Measurements from ENCODE around the gene TXNDC16.

TXNDC16 gene

DNA sequence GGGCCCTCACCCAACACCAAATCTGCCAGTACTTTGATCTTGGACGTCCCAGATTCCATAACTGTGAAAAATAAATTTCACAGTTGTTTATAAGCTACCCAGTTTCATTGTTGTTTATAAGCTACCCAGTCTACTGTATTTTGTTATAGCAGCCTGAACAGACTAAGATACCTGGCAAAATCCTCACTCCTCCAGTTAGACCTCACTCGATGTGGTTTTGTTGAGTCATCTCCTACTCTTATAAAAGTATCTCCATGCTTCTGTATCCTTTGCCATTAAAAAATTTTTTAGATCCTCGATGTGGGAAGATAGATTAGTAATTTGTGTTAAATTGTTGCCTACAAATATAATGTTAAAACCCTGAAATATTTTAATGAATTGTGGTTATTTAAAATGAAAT is 16.0 kb downstream of the TXNDC16 start:
- DNase-seq, result no peak
- no peak for TF ChIP-seq CTCF (IDR thresholded peaks at IDR 0.05; ENCODE audit: low read depth, low read length, missing control alignments)
- no peaks in the 10 kb centered on the region for H3K36me3 ChIP-seq (replicated peaks)
- in situ Hi-C loops (cut with HindIII; ENCODE audit: low pct_ligation_motif_present, low sequenced_read_pairs), result no loop called here
- H3K27me3 ChIP-seq (replicated peaks), result no peaks in the 10 kb centered on the region
- no peak overlapping the region for H3K27ac ChIP-seq
- H3K4me3 ChIP-seq (ENCODE audit: low read depth, low read length), result no peak overlapping the region

- no peak for TF ChIP-seq CTCF (IDR thresholded peaks at IDR 0.05; ENCODE audit: low read depth, low read length, missing control alignments)
- no peak for DNase-seq
- H3K4me3 ChIP-seq (ENCODE audit: low read depth, low read length), result no peak overlapping the region
- in situ Hi-C loops (cut with HindIII; ENCODE audit: low pct_ligation_motif_present, low sequenced_read_pairs), result no loop called here
- no peaks in the 10 kb centered on the region for H3K36me3 ChIP-seq (replicated peaks)
- H3K27ac ChIP-seq, result no peak overlapping the region
- H3K27me3 ChIP-seq (replicated peaks), result no peaks in the 10 kb centered on the region
Measured at GRCh38 chr14:52531481-52531880, 20.8 kb downstream of the TXNDC16 start.

- Histone ChIP-seq H3K27ac (no peak overlapping the region), H3K4me3 (ENCODE audit: low read depth, low read length) (no peak overlapping the region), H3K36me3 (replicated peaks) (no peaks in the 10 kb centered on the region), H3K27me3 (replicated peaks) (no peaks in the 10 kb centered on the region)
- no peak for TF ChIP-seq CTCF (IDR thresholded peaks at IDR 0.05; ENCODE audit: low read depth, low read length, missing control alignments)
- DNase-seq, result no peak
- in situ Hi-C loops (cut with HindIII; ENCODE audit: low pct_ligation_motif_present, low sequenced_read_pairs), result no loop called here
Measured at GRCh38 chr14:52527052-52527451, 25.3 kb downstream of the TXNDC16 start.

GRCh38 chr14:52522581-52523345 is 29.5 kb downstream of the TXNDC16 start:
- H3K27me3 ChIP-seq (replicated peaks), result no peaks in the 10 kb centered on the region
- TF ChIP-seq CTCF (IDR thresholded peaks at IDR 0.05; ENCODE audit: low read depth, low read length, missing control alignments), result no peak
- in situ Hi-C loops (cut with HindIII; ENCODE audit: low pct_ligation_motif_present, low sequenced_read_pairs), result no loop called here
- DNase-seq, result no peak
- H3K4me3 ChIP-seq (ENCODE audit: low read depth, low read length), result no peak overlapping the region
- no peaks in the 10 kb centered on the region for H3K36me3 ChIP-seq (replicated peaks)
- no peak overlapping the region for H3K27ac ChIP-seq

- Histone ChIP-seq H3K27me3 (replicated peaks) (no peaks in the 10 kb centered on the region), H3K27ac (no peak overlapping the region), H3K4me3 (ENCODE audit: low read depth, low read length) (no peak overlapping the region), H3K36me3 (replicated peaks) (no peaks in the 10 kb centered on the region)
- in situ Hi-C loops (cut with HindIII; ENCODE audit: low pct_ligation_motif_present, low sequenced_read_pairs), result no loop called here
- no peak for DNase-seq
- TF ChIP-seq CTCF (IDR thresholded peaks at IDR 0.05; ENCODE audit: low read depth, low read length, missing control alignments), result no peak
Measured at GRCh38 chr14:52522033-52522432, 30.3 kb downstream of the TXNDC16 start.
